HepG2 (cell line): ENCODE results near the gene HMBS. TPM values are rescaled to one million over a fixed set of nuclear protein-coding genes. Genes with fewer than 3 reads are reported as not detected.

Experiments used
- ARHGAP35 ChIP-seq: sonication (generic); formaldehyde crosslinking; IDR thresholded peaks from 2 replicates; pipeline ENCODE4 v1.9.0; 2022; ENCODE audit warnings: mild to moderate bottlenecking, inconsistent platforms, moderate library complexity, missing genetic modification reagents, borderline replicate concordance
- CENPX ChIP-seq: sonication (generic); formaldehyde crosslinking; IDR thresholded peaks from 2 replicates; pipeline ENCODE4 v1.9.0; 2021; ENCODE audit warnings: mild to moderate bottlenecking, missing genetic modification reagents, moderate library complexity
- CREM ChIP-seq, 2 experiments: sonication (generic) in 1 of 2; formaldehyde crosslinking in 1 of 2; IDR thresholded peaks; 2 replicates each; pipeline versions ENCODE4 v1.4.0 to v1.6.1; 2016 to 2020; ENCODE audit warnings: antibody characterized with exemption in 1 of 2, mild to moderate bottlenecking in 1 of 2, missing genetic modification reagents in 1 of 2
- DNMT1 ChIP-seq: sonication (generic); formaldehyde crosslinking; IDR thresholded peaks from 2 replicates; pipeline ENCODE4 v1.5.1; 2020; ENCODE audit warnings: mild to moderate bottlenecking, missing genetic modification reagents
- GRHL1 ChIP-seq: sonication (generic); formaldehyde crosslinking; conservative IDR thresholded peaks from 2 replicates; pipeline ENCODE4 v1.8.0; 2022; ENCODE audit warnings: missing genetic modification reagents
- GTF2F1 ChIP-seq: fragments of 150-350 bp; IDR thresholded peaks from 2 replicates; pipeline ENCODE4 v1.6.1; 2014; ENCODE audit warnings: low read length
- LCORL ChIP-seq, 2 experiments: fragments of 450-650 bp in 1 of 2; sonication (generic) in 1 of 2; formaldehyde crosslinking in 1 of 2; IDR thresholded peaks; 2 replicates each; pipeline versions ENCODE4 v1.5.0 to v1.6.1; 2017 to 2020; ENCODE audit warnings: antibody characterized with exemption in 1 of 2, missing genetic modification reagents in 1 of 2
- MXD4 ChIP-seq: IDR thresholded peaks from 2 replicates; pipeline ENCODE4 v1.6.1; 2016; ENCODE audit warnings: mild to moderate bottlenecking, missing biosample characterization, missing genetic modification reagents
- NFYB ChIP-seq: sonication (generic); formaldehyde crosslinking; IDR thresholded peaks from 2 replicates; pipeline ENCODE4 v1.4.0; 2020; ENCODE audit warnings: missing genetic modification reagents
- PHF21A ChIP-seq: sonication (generic); formaldehyde crosslinking; IDR thresholded peaks from 2 replicates; pipeline ENCODE4 v1.5.0; 2020; ENCODE audit warnings: mild to moderate bottlenecking, missing genetic modification reagents
- PRDM10 ChIP-seq: sonication (generic); formaldehyde crosslinking; IDR thresholded peaks from 2 replicates; pipeline ENCODE4 v1.4.0; 2020; ENCODE audit warnings: low read depth, missing genetic modification reagents
- SKI ChIP-seq: fragments of 450-650 bp; IDR thresholded peaks from one replicate; pipeline ENCODE4 v1.6.1; 2018; ENCODE audit warnings: mild to moderate bottlenecking; ENCODE audit not compliant: partially characterized antibody
- SMARCC2 ChIP-seq: fragments of 450-650 bp; IDR thresholded peaks from 2 replicates; pipeline ENCODE4 v1.6.1; 2017; ENCODE audit warnings: antibody characterized with exemption, mild to moderate bottlenecking
- SNAPC5 ChIP-seq: sonication (generic); formaldehyde crosslinking; IDR thresholded peaks from 2 replicates; pipeline ENCODE4 v1.8.1; 2023; ENCODE audit warnings: mild to moderate bottlenecking, missing genetic modification reagents, borderline replicate concordance
- U2AF2 ChIP-seq: fragments of 200-400 bp; formaldehyde crosslinking; IDR thresholded peaks from 2 replicates; pipeline ENCODE4 v1.6.1; 2017; ENCODE audit warnings: low read depth, mild to moderate bottlenecking, low read length
- ZKSCAN1 ChIP-seq: fragments of 150-350 bp; IDR thresholded peaks from 2 replicates; pipeline ENCODE4 v1.6.1; 2014; ENCODE audit warnings: low read length
- ZNF225 ChIP-seq: sonication (generic); formaldehyde crosslinking; IDR thresholded peaks from 2 replicates; pipeline ENCODE4 v1.4.0; 2020; ENCODE audit warnings: mild to moderate bottlenecking, missing genetic modification reagents
- ZNF253 ChIP-seq: sonication (generic); formaldehyde crosslinking; IDR thresholded peaks from 2 replicates; pipeline ENCODE4 v1.8.0; 2022; ENCODE audit warnings: mild to moderate bottlenecking, missing genetic modification reagents, borderline replicate concordance
- ZNF292 ChIP-seq: sonication (generic); formaldehyde crosslinking; IDR thresholded peaks from 2 replicates; pipeline ENCODE4 v1.8.1; 2022; ENCODE audit warnings: mild to moderate bottlenecking, low read depth, missing genetic modification reagents, borderline replicate concordance
- ZNF710 ChIP-seq: sonication (generic); formaldehyde crosslinking; IDR thresholded peaks from 2 replicates; pipeline ENCODE4 v1.5.0; 2020; ENCODE audit warnings: mild to moderate bottlenecking, missing genetic modification reagents, borderline replicate concordance
- ZNF773 ChIP-seq: sonication (generic); formaldehyde crosslinking; IDR thresholded peaks from 2 replicates; pipeline ENCODE4 v1.4.0; 2020; ENCODE audit warnings: missing genetic modification reagents, borderline replicate concordance
- polyA plus RNA-seq, 8 experiments: library from polyadenylated mRNA; depleted of rRNA in 3 of 8; stranded (reverse) in 7 of 8; unstranded in 1 of 8; fragments of >200 nt; fragmentation: Illumina TruSeq in 4 of 8; extraction: Trizol in 4 of 8; gene quantifications; 2 replicates each; pipeline versions ENCODE4 v1.2.1 to v1.2.3, GENCODE V29; 2011 to 2016; ENCODE audit warnings: low read depth in 4 of 8, missing spikeins in 1 of 8, mixed read lengths in 1 of 8; ENCODE audit not compliant: insufficient read depth in 1 of 8
- total RNA-seq, 5 experiments: library from RNA; depleted of rRNA; stranded (reverse); fragments of >200 nt; fragmentation: Illumina TruSeq; extraction: Trizol; gene quantifications; 2 replicates each; pipeline ENCODE4 v1.2.3, GENCODE V29; 2016; ENCODE audit warnings: low read depth in 1 of 5
- TF ChIP-seq, protein P1 (sequence below): sonication (generic); formaldehyde crosslinking; IDR thresholded peaks from 2 replicates; pipeline ENCODE4 v1.5.0; 2020; ENCODE audit warnings: mild to moderate bottlenecking, low read depth, missing genetic modification reagents, borderline replicate concordance

The HMBS gene
- total and polyA plus RNA-seq, 2 of the 13 experiments (the other 11 are each of a cell fraction or from before 2014, with no cell fraction given): 9.4 to 46.9 TPM

DNA sequence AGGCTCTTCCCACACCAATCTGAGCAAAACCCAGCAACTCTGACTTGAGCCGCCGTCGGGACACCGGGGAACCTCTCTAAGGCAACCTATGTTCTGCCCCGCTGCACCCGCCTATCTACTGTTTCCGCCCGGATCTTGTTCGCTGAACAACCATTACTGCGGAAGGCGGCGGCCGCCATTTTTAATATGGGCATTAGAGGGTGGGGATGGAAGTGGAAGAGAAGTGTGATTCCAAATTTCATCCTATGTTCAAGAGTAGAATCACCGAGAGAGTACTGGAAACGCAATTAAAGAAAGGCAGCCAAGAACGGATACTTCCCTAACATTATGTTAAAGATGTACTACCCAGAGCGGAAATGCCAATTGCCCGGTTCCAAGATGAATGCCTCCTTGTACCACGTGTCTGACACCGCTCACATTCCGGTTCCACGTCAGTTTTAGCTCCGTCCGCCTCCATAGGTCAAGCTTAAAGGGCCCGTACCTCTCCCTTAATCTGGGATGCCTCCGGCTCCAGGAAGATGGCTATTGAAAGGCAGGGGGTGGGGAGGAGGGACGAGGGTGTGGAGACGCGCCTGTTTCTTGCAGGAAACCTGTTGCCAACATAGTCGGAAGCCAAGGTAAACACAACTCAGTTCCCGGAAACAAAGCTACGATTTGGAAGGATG is 17.2 kb downstream of the HMBS start, which contains the start of gene DPAGT1 (continued):
- TF ChIP-seq ZNF253 (CRISPR knock-in tag) (no peak), ZNF710 (CRISPR knock-in tag) (no peak), GTF2F1 (no peak), ZNF292 (CRISPR knock-in tag) (no peak), SNAPC5 (peak; percentile 53; the same call in 1 of the 2 replicates), ZNF225 (CRISPR knock-in tag) (no peak), PHF21A (CRISPR knock-in tag) (peak; percentile 91), SMARCC2 (no peak), ZNF773 (no peak), CREM (IDR thresholded peaks at IDR 0.05) (peak; percentile 93), CREM (CRISPR knock-in tag; IDR thresholded peaks at IDR 0.05) (no peak), DNMT1 (CRISPR knock-in tag) (no peak), GRHL1 (CRISPR knock-in tag) (no peak), NFYB (CRISPR knock-in tag) (peak; percentile 31; the same call in 1 of the 2 replicates), SKI (no peak), ARHGAP35 (CRISPR knock-in tag) (no peak), CENPX (CRISPR knock-in tag) (no peak), PRDM10 (no peak), ZKSCAN1 (no peak), MXD4 (CRISPR knock-in tag) (peak; percentile 97), LCORL (IDR thresholded peaks at IDR 0.05) (no peak), LCORL (CRISPR knock-in tag; IDR thresholded peaks at IDR 0.05) (peak; percentile 62), U2AF2 (no peak)
- TF ChIP-seq, protein P1, sequence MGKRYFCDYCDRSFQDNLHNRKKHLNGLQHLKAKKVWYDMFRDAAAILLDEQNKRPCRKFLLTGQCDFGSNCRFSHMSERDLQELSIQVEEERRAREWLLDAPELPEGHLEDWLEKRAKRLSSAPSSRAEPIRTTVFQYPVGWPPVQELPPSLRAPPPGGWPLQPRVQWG: no peak
